ENCODE data around the gene EVI5L. TPM values are rescaled to one million over a fixed set of nuclear protein-coding genes. Genes with fewer than 3 reads are reported as not detected.

The EVI5L gene
- total and polyA plus RNA-seq, 2 donors (not counting 1 experiment from before 2014, with no cell fraction given), result 10.4 to 16.5 TPM

- peaks cover 7% of the 10 kb centered on the region for H3K27me3 ChIP-seq (ENCODE audit: control insufficient read depth, insufficient read depth, low read length)
- no peaks in the 10 kb centered on the region for H3K36me3 ChIP-seq (ENCODE audit: control insufficient read depth, insufficient read depth, low read length)
- TF ChIP-seq CTCF (conservative IDR thresholded peaks at IDR 0.05 in 1 of 2, IDR thresholded peaks at IDR 0.05 in 1 of 2; ENCODE audit: low read depth in 1 of 2, low read length in 2 of 2), result no peak
- TF ChIP-seq EZH2 (IDR thresholded peaks at IDR 0.05; ENCODE audit: low read length, missing control alignments), result no peak
- H3K27ac ChIP-seq (ENCODE audit: insufficient read depth, low read length), result no peak overlapping the region
- H3K79me2 ChIP-seq (ENCODE audit: control insufficient read depth, insufficient read depth, low read length), result no peaks in the 10 kb centered on the region
- H3K4me2 ChIP-seq (ENCODE audit: extremely low read depth, insufficient read depth, low read length), result no peak overlapping the region
- no peaks in the 10 kb centered on the region for H4K20me1 ChIP-seq (ENCODE audit: control insufficient read depth, extremely low read depth, insufficient read depth, low read length)
- H3K4me1 ChIP-seq (ENCODE audit: control insufficient read depth, extremely low read depth, insufficient read depth, low read length), result no peaks in the 10 kb centered on the region
- H2AFZ ChIP-seq (ENCODE audit: low read length), result no peak overlapping the region
- H3K9ac ChIP-seq (ENCODE audit: insufficient read depth, low read length), result no peak overlapping the region
- H3K9me3 ChIP-seq (ENCODE audit: control insufficient read depth, insufficient read depth, low read depth, low read length), result no peaks in the 10 kb centered on the region
- DNase-seq (ENCODE audit: low read depth in 2 of 2), result no peak
- no peak overlapping the region for H3K4me3 ChIP-seq (replicated peaks in 1 of 4; ENCODE audit: control extremely low read depth in 1 of 4, insufficient read depth in 1 of 4, low read depth in 3 of 4, low read length in 4 of 4)
These were observed 49.2 kb downstream of the EVI5L start for GRCh38 chr19:7879111-7879807.

- Histone ChIP-seq H2AFZ (ENCODE audit: low read length) (no peak overlapping the region), H3K4me2 (ENCODE audit: extremely low read depth, insufficient read depth, low read length) (no peak overlapping the region), H3K4me3 (replicated peaks in 1 of 4; ENCODE audit: control extremely low read depth in 1 of 4, insufficient read depth in 1 of 4, low read depth in 3 of 4, low read length in 4 of 4) (no peak overlapping the region), H3K36me3 (ENCODE audit: control insufficient read depth, insufficient read depth, low read length) (no peaks in the 10 kb centered on the region), H4K20me1 (ENCODE audit: control insufficient read depth, extremely low read depth, insufficient read depth, low read length) (no peaks in the 10 kb centered on the region), H3K4me1 (ENCODE audit: control insufficient read depth, extremely low read depth, insufficient read depth, low read length) (no peaks in the 10 kb centered on the region), H3K79me2 (ENCODE audit: control insufficient read depth, insufficient read depth, low read length) (no peaks in the 10 kb centered on the region), H3K9me3 (ENCODE audit: control insufficient read depth, insufficient read depth, low read depth, low read length) (no peaks in the 10 kb centered on the region), H3K9ac (ENCODE audit: insufficient read depth, low read length) (no peak overlapping the region), H3K27ac (ENCODE audit: insufficient read depth, low read length) (no peak overlapping the region), H3K27me3 (ENCODE audit: control insufficient read depth, insufficient read depth, low read length) (peaks cover 4% of the 10 kb centered on the region)
- TF ChIP-seq EZH2 (IDR thresholded peaks at IDR 0.05; ENCODE audit: low read length, missing control alignments), result no peak
- no peak for DNase-seq (ENCODE audit: low read depth in 2 of 2)
These were observed 49.8 kb downstream of the EVI5L start for GRCh38 chr19:7879836-7880235.

GRCh38 chr19:7881910-7882309 lies 51.9 kb downstream of the EVI5L start:
- no peaks in the 10 kb centered on the region for H4K20me1 ChIP-seq (ENCODE audit: control insufficient read depth, extremely low read depth, insufficient read depth, low read length)
- no peak overlapping the region for H3K27ac ChIP-seq (ENCODE audit: insufficient read depth, low read length)
- no peak overlapping the region for H3K9ac ChIP-seq (ENCODE audit: insufficient read depth, low read length)
- DNase-seq (ENCODE audit: low read depth in 2 of 2), result no peak
- no peak overlapping the region for H3K4me3 ChIP-seq (replicated peaks in 1 of 4; ENCODE audit: control extremely low read depth in 1 of 4, insufficient read depth in 1 of 4, low read depth in 3 of 4, low read length in 4 of 4)
- H3K9me3 ChIP-seq (ENCODE audit: control insufficient read depth, insufficient read depth, low read depth, low read length), result no peaks in the 10 kb centered on the region
- TF ChIP-seq EZH2 (IDR thresholded peaks at IDR 0.05; ENCODE audit: low read length, missing control alignments) (no peak), CTCF (conservative IDR thresholded peaks at IDR 0.05 in 1 of 2, IDR thresholded peaks at IDR 0.05 in 1 of 2; ENCODE audit: low read depth in 1 of 2, low read length in 2 of 2) (no peak)
- no peak overlapping the region for H2AFZ ChIP-seq (ENCODE audit: low read length)
- no peaks in the 10 kb centered on the region for H3K4me1 ChIP-seq (ENCODE audit: control insufficient read depth, extremely low read depth, insufficient read depth, low read length)
- no peak overlapping the region for H3K4me2 ChIP-seq (ENCODE audit: extremely low read depth, insufficient read depth, low read length)
- H3K79me2 ChIP-seq (ENCODE audit: control insufficient read depth, insufficient read depth, low read length), result no peaks in the 10 kb centered on the region
- H3K27me3 ChIP-seq (ENCODE audit: control insufficient read depth, insufficient read depth, low read length), result no peaks in the 10 kb centered on the region
- H3K36me3 ChIP-seq (ENCODE audit: control insufficient read depth, insufficient read depth, low read length), result no peaks in the 10 kb centered on the region
